ENCODE measurements around the gene RAD51B.
A peak's percentile ranks its signal among the peaks of the same experiment; 100 is the strongest.

The RAD51B gene

GRCh38 chr14:68611599-68611998, 792.0 kb downstream of the RAD51B start:
- no peak for TF ChIP-seq CTCF (IDR thresholded peaks at IDR 0.05; ENCODE audit: low read length, missing control alignments)
- no peak for DNase-seq (ENCODE audit: low read depth)

GRCh38 chr14:68612049-68612448, 792.5 kb downstream of the RAD51B start:
- no peak overlapping the region for H3K4me3 ChIP-seq (replicated peaks; ENCODE audit: low read depth, low read length)
- DNase-seq (ENCODE audit: low read depth) = peak; percentile 67
- TF ChIP-seq CTCF (IDR thresholded peaks at IDR 0.05; ENCODE audit: low read length, missing control alignments) = no peak

More at GRCh38 chr14:68611599-68611998, 792.0 kb downstream of the RAD51B start:
- H3K4me3 ChIP-seq (replicated peaks; ENCODE audit: low read depth, low read length) = no peak overlapping the region

GRCh38 chr14:68616221-68616902, 796.8 kb downstream of the RAD51B start:
- peak; percentile 57 for DNase-seq (ENCODE audit: low read depth)
- TF ChIP-seq CTCF (IDR thresholded peaks at IDR 0.05; ENCODE audit: low read length, missing control alignments) = no peak
- no peak overlapping the region for H3K4me3 ChIP-seq (replicated peaks; ENCODE audit: low read depth, low read length)

- H3K4me3 ChIP-seq (replicated peaks; ENCODE audit: low read depth, low read length) = no peak overlapping the region
- DNase-seq (ENCODE audit: low read depth) = peak; percentile 37
- TF ChIP-seq CTCF (IDR thresholded peaks at IDR 0.05; ENCODE audit: low read length, missing control alignments) = no peak
Observed at GRCh38 chr14:68619790-68620574, 800.4 kb downstream of the RAD51B start.

- H3K4me3 ChIP-seq (replicated peaks; ENCODE audit: low read depth, low read length) = no peak overlapping the region
- no peak for TF ChIP-seq CTCF (IDR thresholded peaks at IDR 0.05; ENCODE audit: low read length, missing control alignments)
- DNase-seq (ENCODE audit: low read depth) = peak; percentile 80
Observed at GRCh38 chr14:68621400-68622365, 802.1 kb downstream of the RAD51B start.

GRCh38 chr14:68622856-68623255, 803.3 kb downstream of the RAD51B start:
- DNase-seq (ENCODE audit: low read depth) = no peak
- H3K4me3 ChIP-seq (replicated peaks; ENCODE audit: low read depth, low read length) = no peak overlapping the region
- TF ChIP-seq CTCF (IDR thresholded peaks at IDR 0.05; ENCODE audit: low read length, missing control alignments) = no peak
